Adrenal gland (tissue), 5 donors: ENCODE data around the gene MACROD2.

ENCODE experiments used
- POLR2A ChIP-seq, 2 donors: fragments of 450-650 bp; IDR thresholded peaks; one replicate each; pipeline ENCODE4 v1.6.1; 2017; ENCODE audit warnings: antibody characterized with exemption in 2 of 2, mild to moderate bottlenecking in 2 of 2, moderate library complexity in 1 of 2
- TF ChIP-seq, protein P1 (sequence below), 6 experiments: fragments of 450-650 bp in 4 of 6; fragments of 200-600 bp in 2 of 6; sonication (generic) in 1 of 6; IDR thresholded peaks; 1 replicate in 5 of 6; 2 replicates in 1 of 6; pipeline versions ENCODE4 v1.5.1 to v1.8.0; 2016 to 2021; ENCODE audit warnings: antibody characterized with exemption in 6 of 6, mild to moderate bottlenecking in 2 of 6, moderate library complexity in 1 of 6
- donor health status: DM: no; HTN: no; CAD: no.

GRCh38 chr20:14790190-14790589 lies 794.9 kb downstream of the MACROD2 start:
- TF ChIP-seq, protein P1, sequence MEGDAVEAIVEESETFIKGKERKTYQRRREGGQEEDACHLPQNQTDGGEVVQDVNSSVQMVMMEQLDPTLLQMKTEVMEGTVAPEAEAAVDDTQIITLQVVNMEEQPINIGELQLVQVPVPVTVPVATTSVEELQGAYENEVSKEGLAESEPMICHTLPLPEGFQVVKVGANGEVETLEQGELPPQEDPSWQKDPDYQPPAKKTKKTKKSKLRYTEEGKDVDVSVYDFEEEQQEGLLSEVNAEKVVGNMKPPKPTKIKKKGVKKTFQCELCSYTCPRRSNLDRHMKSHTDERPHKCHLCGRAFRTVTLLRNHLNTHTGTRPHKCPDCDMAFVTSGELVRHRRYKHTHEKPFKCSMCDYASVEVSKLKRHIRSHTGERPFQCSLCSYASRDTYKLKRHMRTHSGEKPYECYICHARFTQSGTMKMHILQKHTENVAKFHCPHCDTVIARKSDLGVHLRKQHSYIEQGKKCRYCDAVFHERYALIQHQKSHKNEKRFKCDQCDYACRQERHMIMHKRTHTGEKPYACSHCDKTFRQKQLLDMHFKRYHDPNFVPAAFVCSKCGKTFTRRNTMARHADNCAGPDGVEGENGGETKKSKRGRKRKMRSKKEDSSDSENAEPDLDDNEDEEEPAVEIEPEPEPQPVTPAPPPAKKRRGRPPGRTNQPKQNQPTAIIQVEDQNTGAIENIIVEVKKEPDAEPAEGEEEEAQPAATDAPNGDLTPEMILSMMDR (IDR thresholded peaks at IDR 0.05) = no peak
- no peak for TF ChIP-seq POLR2A (IDR thresholded peaks at IDR 0.05)
